ENCODE results near the gene EPN3. TPM values are rescaled to one million over a fixed set of nuclear protein-coding genes. Genes with fewer than 3 reads are reported as not detected.
A peak's percentile ranks its signal among the peaks of the same experiment; 100 is the strongest.

Gene EPN3
- polyA plus RNA-seq (2012; ENCODE audit: low read depth, missing spikeins): not detected

DNA sequence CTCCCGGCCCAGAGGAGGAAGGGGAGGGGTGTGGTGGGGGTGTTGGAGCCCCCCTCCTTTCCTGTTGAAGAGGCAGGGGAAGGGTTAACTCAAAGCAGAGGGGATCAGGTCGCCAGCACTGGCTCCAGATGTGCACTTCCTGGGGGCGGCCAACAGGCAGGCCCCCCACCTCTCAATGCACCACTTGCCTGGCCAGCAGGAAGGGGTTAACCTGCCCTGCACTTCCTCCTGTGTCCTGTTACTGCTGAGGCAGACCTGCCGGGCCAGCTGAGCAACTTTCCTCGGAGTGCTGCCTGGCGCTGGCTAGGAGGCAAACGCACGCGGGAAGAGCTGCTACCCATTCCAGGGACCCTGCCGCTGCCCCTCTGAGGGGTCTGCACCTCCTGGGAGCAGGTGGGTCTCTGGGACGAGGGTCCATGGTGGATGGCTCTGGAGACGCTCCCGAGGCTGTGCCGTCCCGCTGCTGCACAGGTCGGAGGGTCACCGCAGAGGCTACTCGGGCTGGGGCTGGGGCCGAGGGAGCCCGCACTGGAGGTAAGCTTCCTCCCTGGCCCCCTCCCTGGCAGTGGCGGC is at the start of gene EPN3:
Gene EPN3 (plus strand): TSS at position 284 of the 573 bp plus-strand sequence. CDS start 3,822 bp downstream, outside the sequence.
- DNase-seq (ENCODE audit: insufficient read length, low spot score) (no peak), FAIRE-seq (peak; percentile 9)
- TF ChIP-seq POLR2AphosphoS5 (IDR thresholded peaks at IDR 0.05; ENCODE audit: low read depth, low read length) (no peak), PAX5 (IDR thresholded peaks at IDR 0.05; ENCODE audit: insufficient read depth, low read length, severe bottlenecking) (no peak), POU2F2 (IDR thresholded peaks at IDR 0.05; ENCODE audit: low read depth, low read length) (no peak), SPI1 (IDR thresholded peaks at IDR 0.05; ENCODE audit: low read depth, low read length) (no peak), POLR2A (IDR thresholded peaks at IDR 0.05; ENCODE audit: low read depth, low read length) (no peak), TAF1 (IDR thresholded peaks at IDR 0.05; ENCODE audit: low read depth, low read length) (no peak)

DNA sequence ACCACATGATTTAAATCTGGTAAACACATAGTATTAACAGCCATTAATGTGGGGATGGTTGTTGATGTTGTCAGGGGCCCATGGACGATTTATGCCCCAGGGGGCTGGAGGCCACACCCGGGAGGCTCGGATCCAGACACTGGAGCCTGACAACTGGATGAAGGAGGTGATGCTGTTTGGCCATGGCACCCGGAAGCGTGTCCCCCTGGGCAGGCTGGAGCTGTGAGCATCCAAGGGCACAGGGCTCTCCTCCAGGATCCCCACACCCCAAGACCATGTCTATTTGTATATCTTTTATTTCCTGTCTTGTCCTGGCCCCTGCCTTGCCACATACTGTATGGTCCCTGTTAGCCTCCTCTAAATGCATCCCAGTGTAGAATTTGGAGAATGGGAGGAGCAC is 49.3 kb upstream of the EPN3 start:
- FAIRE-seq: no peak
- DNase-seq (ENCODE audit: insufficient read length, low spot score): no peak
- TF ChIP-seq POLR2AphosphoS5 (IDR thresholded peaks at IDR 0.05; ENCODE audit: low read depth, low read length) (no peak), SPI1 (IDR thresholded peaks at IDR 0.05; ENCODE audit: low read depth, low read length) (no peak), POLR2A (IDR thresholded peaks at IDR 0.05; ENCODE audit: low read depth, low read length) (no peak), POU2F2 (IDR thresholded peaks at IDR 0.05; ENCODE audit: low read depth, low read length) (no peak)

DNA sequence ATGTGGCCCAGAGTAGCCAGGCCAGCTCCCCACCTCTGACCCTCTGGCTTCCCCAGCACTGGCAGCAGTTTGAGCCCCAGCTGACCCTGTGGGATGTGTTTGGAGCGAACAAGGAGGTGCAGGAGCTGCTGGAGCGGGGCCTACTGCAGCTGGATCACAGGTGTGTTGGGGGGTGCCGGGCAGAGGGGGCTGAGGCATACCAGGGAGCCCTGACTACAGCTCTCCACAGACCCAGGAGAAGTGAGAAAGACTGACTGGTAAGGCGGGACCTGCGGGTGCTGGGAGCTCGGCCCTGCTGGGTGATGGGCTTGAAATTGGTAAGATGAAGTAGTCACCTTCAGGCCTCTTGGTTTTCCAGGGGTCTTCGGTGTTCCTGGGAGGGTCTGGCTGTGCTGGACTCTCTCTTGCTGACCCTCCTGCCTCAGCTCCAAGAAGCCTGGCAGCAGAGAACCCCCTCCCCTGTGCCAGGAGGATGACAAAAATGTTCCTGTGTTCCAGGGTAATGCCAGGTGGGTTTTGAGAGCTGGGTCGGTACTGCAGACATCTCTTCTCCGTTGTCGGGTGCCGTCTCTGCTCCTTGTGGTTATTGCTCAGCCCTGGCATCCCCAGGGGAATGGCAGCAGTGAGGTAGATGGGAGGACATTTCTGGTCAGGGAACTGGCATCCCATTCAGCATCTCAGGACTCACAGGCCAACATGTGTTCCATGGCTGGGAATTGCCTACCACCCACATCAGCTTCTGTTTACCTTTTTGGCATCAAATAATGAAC is 48.0 kb upstream of the EPN3 start:
- TF ChIP-seq POLR2A (IDR thresholded peaks at IDR 0.05; ENCODE audit: low read depth, low read length): no peak
- no peak for TF ChIP-seq POU2F2 (IDR thresholded peaks at IDR 0.05; ENCODE audit: low read depth, low read length)
- TF ChIP-seq POLR2AphosphoS5 (IDR thresholded peaks at IDR 0.05; ENCODE audit: low read depth, low read length): no peak
- no peak for TF ChIP-seq PAX5 (IDR thresholded peaks at IDR 0.05; ENCODE audit: insufficient read depth, low read length, severe bottlenecking)
- no peak for TF ChIP-seq SPI1 (IDR thresholded peaks at IDR 0.05; ENCODE audit: low read depth, low read length)
- no peak for TF ChIP-seq TAF1 (IDR thresholded peaks at IDR 0.05; ENCODE audit: low read depth, low read length)
- DNase-seq (ENCODE audit: insufficient read length, low spot score): no peak
- FAIRE-seq: no peak

DNA sequence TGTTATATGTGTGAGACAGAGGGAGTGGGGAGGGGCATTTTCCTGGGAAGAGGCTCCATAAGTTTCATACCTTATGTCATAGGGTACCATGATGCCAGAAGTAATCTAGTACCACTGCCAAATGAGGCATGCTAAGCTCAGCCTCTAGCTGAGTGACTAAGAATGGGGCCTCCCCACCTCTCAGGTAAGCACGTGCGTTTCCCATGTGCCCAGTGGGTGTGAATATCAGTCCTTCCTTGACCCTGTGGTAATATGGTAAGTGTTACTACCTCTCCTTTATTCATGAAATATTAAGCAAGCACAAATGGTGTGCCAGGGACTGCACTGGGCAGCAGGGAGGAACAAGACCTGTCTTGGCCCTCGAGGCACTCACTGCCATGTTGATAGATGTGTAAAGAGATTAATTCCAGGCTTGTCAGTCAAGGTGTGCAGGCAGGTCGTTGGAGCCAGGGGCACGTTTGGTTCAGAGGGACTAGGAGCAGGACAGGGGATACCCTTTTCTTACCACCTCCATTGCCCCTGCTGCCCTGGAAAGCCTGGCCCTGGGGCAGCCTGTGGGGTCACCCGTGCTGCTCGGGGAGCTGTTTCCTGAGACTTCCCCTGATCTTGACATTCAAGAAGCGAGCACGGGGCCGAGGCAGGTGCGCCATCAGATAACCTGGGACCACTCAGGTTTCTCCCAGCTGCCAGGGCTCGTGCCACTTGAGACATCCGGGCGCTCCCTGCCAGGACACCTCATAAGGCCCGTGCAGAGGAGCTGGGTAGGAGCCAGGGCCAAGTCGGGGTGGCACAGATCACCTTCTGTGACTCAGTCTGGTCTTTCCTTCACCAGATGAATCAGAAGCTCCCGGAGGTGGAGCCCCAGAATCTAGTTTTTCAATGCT is 45.1 kb upstream of the EPN3 start:
- DNase-seq (ENCODE audit: insufficient read length, low spot score): no peak
- TF ChIP-seq POLR2A (IDR thresholded peaks at IDR 0.05; ENCODE audit: low read depth, low read length) (no peak), POLR2AphosphoS5 (IDR thresholded peaks at IDR 0.05; ENCODE audit: low read depth, low read length) (no peak), POU2F2 (IDR thresholded peaks at IDR 0.05; ENCODE audit: low read depth, low read length) (no peak), PAX5 (IDR thresholded peaks at IDR 0.05; ENCODE audit: insufficient read depth, low read length, severe bottlenecking) (no peak), SPI1 (IDR thresholded peaks at IDR 0.05; ENCODE audit: low read depth, low read length) (no peak), TAF1 (IDR thresholded peaks at IDR 0.05; ENCODE audit: low read depth, low read length) (no peak)
- no peak for FAIRE-seq

DNA sequence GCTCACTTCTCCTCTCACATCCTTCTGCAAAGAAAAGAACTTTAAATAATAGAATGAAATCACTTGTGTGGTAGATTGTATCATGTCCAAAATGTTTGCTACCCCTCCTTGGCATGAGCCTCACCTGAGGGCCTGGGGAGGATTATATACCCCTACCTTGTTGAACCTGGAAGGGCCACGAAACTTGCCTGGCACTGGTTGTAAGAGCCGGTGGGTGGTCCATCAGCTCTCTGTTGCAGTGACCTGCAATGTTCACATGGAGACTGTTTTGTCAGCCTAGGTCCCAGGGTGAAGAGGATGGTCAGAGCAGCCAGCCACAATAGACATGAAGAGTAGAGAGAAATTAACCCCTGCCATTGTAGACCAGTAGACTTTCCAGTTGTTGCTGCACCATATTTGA is 43.7 kb upstream of the EPN3 start:
- TF ChIP-seq PAX5 (IDR thresholded peaks at IDR 0.05; ENCODE audit: insufficient read depth, low read length, severe bottlenecking) (no peak), POU2F2 (IDR thresholded peaks at IDR 0.05; ENCODE audit: low read depth, low read length) (no peak), POLR2AphosphoS5 (IDR thresholded peaks at IDR 0.05; ENCODE audit: low read depth, low read length) (no peak), POLR2A (IDR thresholded peaks at IDR 0.05; ENCODE audit: low read depth, low read length) (no peak), TAF1 (IDR thresholded peaks at IDR 0.05; ENCODE audit: low read depth, low read length) (no peak), SPI1 (IDR thresholded peaks at IDR 0.05; ENCODE audit: low read depth, low read length) (no peak)
- FAIRE-seq (no peak), DNase-seq (ENCODE audit: insufficient read length, low spot score) (no peak)

DNA sequence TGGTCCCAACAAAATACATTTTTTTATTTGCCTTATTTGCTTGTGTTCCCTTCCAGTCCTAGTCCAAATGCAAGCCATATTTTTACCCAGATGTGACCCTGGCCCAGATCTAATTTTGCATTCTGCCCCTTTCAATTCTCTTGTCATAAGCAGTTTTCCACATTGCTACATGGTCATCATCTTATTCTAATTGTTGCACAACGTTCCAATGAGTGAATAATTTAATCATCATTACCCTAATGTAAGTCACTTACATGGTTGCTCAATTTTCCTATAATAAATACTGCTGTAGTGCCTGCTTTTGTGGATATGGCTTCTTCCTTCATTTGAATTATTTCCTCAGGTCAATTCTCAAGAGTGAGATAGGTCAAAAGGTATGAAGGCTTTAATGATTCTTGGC is 41.0 kb upstream of the EPN3 start:
- FAIRE-seq (no peak), DNase-seq (ENCODE audit: insufficient read length, low spot score) (no peak)
- TF ChIP-seq POU2F2 (IDR thresholded peaks at IDR 0.05; ENCODE audit: low read depth, low read length) (no peak), TAF1 (IDR thresholded peaks at IDR 0.05; ENCODE audit: low read depth, low read length) (no peak), PAX5 (IDR thresholded peaks at IDR 0.05; ENCODE audit: insufficient read depth, low read length, severe bottlenecking) (no peak), SPI1 (IDR thresholded peaks at IDR 0.05; ENCODE audit: low read depth, low read length) (no peak), POLR2A (IDR thresholded peaks at IDR 0.05; ENCODE audit: low read depth, low read length) (no peak), POLR2AphosphoS5 (IDR thresholded peaks at IDR 0.05; ENCODE audit: low read depth, low read length) (no peak)

DNA sequence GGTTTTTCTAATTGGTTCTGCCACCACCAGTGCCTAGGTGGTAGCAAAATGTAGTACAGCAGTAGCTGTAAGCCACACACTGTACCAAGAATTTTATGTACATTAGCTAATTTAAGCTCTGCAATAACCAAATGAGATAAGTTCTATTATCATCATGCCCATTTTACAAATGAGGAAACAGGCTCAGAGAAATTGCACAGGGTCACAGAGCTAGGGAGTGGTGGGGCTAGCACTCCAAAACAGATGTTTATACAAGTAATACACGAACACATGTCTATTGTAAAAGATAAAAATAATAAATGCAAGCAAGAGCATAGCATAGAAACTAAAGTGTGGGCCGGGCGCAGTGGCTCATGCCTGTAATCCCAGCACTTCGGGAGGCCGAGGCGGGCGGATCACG is 40.3 kb upstream of the EPN3 start:
- no peak for TF ChIP-seq POLR2A (IDR thresholded peaks at IDR 0.05; ENCODE audit: low read depth, low read length)
- no peak for TF ChIP-seq POU2F2 (IDR thresholded peaks at IDR 0.05; ENCODE audit: low read depth, low read length)
- no peak for TF ChIP-seq PAX5 (IDR thresholded peaks at IDR 0.05; ENCODE audit: insufficient read depth, low read length, severe bottlenecking)
- no peak for TF ChIP-seq TAF1 (IDR thresholded peaks at IDR 0.05; ENCODE audit: low read depth, low read length)
- TF ChIP-seq SPI1 (IDR thresholded peaks at IDR 0.05; ENCODE audit: low read depth, low read length): no peak
- no peak for TF ChIP-seq POLR2AphosphoS5 (IDR thresholded peaks at IDR 0.05; ENCODE audit: low read depth, low read length)
- DNase-seq (ENCODE audit: insufficient read length, low spot score): no peak
- no peak for FAIRE-seq

DNA sequence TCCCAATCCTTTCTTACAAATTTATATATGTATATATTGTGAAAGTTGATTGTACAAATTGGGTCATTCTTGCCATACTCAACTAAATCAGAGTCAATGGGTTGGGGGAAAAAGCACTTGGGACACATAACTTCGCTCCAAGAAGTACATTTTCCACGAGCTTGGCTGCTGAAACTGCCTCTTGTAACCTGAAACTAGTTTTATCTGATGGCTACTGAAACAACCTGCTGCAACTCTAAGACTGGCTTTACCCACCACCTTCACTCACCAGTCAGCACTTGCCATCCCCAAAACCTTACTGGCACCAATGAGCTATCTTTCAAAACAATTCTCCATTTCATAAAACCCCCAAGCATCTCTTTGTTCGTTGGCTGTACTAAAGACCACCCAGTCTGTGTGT is 38.8 kb upstream of the EPN3 start:
- TF ChIP-seq POLR2AphosphoS5 (IDR thresholded peaks at IDR 0.05; ENCODE audit: low read depth, low read length) (no peak), TAF1 (IDR thresholded peaks at IDR 0.05; ENCODE audit: low read depth, low read length) (no peak), POLR2A (IDR thresholded peaks at IDR 0.05; ENCODE audit: low read depth, low read length) (no peak), PAX5 (IDR thresholded peaks at IDR 0.05; ENCODE audit: insufficient read depth, low read length, severe bottlenecking) (no peak), POU2F2 (IDR thresholded peaks at IDR 0.05; ENCODE audit: low read depth, low read length) (no peak), SPI1 (IDR thresholded peaks at IDR 0.05; ENCODE audit: low read depth, low read length) (no peak)
- FAIRE-seq (no peak), DNase-seq (ENCODE audit: insufficient read length, low spot score) (no peak)
